NCI-H2107 (cell line): ENCODE data around the gene ZBTB46.
"Not testable (repeated sequence)": the region's sequence is repeated elsewhere in the genome, so short reads cannot be mapped to it uniquely, and the experiment has no call there.

Experiments used
- DNase-seq: peaks from one replicate; lab custom pipeline; 2025; lab: John Stamatoyannopoulos, UW

Gene ZBTB46

DNA sequence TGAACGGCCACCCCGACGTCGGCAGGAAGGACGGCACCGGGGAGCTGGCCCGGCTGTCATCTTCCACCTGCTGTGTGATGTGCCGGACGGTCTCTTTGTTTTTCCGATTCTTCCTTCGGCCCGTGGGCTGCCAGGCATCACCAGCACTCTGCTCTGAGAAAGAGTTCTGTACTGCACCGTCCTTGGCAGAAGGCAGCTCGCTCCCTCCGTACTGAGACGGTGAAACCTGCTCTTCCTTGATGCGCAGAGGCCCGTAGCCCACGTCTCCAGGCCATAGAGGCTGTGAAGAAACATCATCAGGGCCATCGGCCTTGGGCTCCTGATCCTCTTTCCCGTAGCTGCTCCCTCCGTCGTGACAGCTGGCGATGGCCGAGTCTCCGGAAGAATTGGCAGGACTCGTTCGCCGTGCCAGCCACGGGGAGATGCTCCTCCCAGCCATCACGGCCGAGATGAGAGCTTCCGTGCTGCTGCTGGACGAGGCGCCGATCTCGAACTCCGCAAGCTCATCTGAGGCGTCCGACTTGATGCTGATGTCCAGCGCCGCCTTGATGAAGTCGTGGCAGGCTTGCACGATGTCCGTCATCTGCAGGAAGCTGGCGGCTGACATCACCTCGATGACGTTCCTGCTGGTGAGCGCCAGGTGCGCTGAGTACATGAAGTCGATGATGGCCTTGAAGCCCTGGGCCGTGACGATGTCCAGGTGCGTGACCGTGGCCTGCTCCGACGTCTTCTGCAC lies 41.1 kb downstream of the ZBTB46 start:
- DNase-seq = no peak

- no peak for DNase-seq
Observed at GRCh38 chr20:63787749-63788148, 43.3 kb downstream of the ZBTB46 start.

- no peak for DNase-seq
Observed at GRCh38 chr20:63787302-63787701, 43.8 kb downstream of the ZBTB46 start.

DNA sequence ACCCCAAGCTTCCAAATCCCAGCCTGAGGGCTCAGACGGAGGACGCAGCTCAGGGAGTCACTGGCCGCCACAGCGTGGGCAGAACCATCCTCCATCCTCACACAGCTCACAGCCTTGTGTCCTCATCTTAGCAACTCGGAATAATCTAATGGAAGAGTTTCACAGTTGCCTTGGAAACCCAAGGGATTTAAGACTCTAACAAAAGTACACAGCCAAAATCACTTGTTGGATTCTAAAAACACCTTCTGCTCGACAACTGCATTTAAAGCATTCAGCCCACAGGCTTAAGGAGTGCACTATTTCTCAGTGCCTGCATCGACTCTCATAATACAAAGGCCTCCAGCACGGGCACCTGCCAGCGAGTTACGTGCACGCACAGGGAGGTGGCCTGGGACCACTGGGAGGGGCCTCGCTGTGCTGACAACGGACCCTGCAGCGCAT lies 45.4 kb downstream of the ZBTB46 start:
- DNase-seq = peak; percentile 46

DNA sequence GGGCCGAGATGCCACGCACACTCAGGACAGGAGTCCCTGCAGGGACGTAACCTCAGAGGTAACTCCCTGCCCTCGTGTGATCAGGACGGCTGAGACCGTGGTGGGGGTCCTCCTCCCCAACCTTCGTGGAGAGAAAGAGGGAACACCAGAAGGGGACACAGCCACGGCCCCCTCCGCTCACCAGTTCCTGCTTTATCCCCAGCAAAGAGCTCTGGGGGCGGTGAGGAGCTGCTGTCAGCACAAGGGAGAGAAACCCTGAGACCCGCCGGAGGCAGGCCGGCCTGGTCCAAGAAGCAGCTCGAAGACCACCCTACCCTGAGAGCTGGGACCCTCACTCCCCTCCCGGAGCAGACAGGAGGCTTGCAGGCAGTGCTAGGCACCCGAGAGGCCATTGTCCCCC lies 47.1 kb downstream of the ZBTB46 start:
- no peak for DNase-seq

DNA sequence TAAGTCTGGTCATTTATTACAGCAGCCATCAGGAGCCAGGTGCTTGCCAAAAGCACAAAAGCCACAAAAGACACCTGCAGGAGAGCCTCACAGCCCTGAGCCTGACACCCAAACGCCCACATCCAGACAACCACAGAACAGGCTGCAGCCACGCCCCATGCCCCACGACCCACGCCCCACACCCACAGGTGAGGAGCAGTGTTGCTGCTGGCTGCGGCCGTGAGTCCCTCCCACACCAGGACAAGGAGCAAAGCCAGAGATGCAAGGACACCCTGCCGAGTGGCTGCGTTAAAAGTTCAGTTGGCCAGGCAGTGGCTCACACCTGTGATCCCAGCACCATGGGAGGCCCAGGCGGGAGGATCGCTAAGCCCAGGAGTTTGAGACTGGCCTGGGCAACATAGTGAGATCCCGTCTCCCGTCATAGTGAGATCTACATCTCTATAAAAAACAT lies 48.5 kb downstream of the ZBTB46 start:
- DNase-seq = no peak

- DNase-seq = no peak
Observed at GRCh38 chr20:63782051-63782471, 49.0 kb downstream of the ZBTB46 start.

GRCh38 chr20:63781181-63781580 lies 49.9 kb downstream of the ZBTB46 start:
- no peak for DNase-seq

DNA sequence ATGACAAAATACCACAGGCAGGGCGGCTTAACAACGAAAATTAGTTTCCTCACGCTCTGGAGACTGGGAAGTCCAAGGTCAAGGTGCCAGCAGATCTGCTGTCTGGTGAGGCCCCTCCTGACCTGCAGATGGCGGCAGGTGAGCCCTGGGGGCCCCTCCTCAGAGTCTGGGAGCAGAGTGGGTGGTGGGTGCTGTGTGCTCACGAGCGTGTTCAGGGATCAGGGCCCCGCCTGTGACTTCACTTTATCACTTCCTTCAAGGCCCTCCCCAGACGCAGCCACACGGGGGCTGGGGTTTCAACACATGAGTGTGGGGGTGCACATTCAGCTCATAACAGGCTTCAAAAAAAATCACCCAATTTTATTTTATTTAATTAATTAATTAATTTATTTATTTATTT lies 52.2 kb downstream of the ZBTB46 start:
- no peak for DNase-seq

DNA sequence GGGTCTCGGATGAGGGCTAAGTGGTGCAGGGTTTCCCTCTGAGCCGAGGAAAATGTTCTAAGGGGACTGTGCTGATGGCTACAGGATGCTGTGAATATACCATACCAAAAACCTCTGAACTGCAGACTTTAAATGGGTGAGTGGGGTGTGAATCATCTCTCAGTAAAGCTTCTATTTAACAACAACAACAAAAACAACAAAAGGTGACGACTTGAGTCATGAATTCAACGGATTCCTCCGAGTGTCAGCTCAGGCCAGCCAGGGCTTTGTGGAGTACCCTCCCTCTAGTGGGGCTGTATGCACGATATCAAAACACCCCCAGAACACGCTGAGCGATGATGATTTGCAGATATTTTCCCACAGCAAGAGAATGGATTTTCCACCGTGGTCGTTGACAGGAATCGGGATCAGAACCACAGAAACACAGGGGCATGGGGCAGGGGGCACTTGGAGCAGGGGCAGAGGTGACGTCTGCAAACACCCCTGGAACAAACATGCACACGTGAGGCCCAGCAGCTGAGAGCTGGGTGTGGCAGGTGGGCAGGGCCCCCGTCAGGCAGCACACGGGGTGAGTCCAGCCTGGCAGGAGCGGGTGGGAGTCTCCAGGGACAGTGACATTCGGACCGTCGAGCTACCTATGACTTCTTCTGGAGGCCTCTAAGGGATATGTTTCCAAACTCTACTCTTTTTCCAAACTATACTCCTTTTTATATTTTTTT lies 52.9 kb downstream of the ZBTB46 start:
- DNase-seq = no peak

DNA sequence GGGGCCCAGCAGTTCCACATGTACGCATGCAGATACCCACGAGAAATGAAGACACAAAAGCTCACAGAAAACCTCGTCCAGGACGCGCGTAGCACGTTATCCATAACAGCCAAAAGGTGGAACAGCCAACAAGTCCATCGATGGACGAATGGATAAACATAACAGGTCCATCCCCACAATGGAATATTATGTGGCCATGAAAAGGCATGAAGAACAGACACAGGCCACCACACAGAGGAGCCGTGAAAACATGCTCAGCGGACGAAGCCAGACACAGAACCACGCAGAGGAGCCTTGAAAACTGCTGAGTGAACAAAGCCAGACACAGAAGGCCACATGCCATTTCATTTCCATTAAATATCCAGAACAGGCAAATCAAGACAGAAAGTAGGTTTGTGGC lies 53.5 kb downstream of the ZBTB46 start:
- DNase-seq = no peak

DNA sequence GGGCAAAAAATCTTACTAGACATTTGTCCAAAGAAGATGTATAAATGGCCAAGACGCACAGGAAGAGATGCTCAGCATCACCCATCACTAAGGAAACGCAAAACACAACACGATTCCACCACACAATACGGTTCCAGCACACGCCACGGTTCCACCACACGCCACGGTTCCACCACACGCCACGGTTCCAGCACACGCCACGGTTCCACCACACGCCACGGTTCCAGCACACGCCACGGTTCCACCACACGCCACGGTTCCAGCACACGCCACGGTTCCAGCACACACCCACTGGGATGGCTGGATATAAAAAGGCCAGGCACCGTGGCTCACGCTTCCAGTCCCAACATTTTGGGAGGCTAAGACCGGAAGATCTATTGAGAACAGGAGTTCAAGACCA lies 54.2 kb downstream of the ZBTB46 start:
- DNase-seq = not testable (repeated sequence)

DNA sequence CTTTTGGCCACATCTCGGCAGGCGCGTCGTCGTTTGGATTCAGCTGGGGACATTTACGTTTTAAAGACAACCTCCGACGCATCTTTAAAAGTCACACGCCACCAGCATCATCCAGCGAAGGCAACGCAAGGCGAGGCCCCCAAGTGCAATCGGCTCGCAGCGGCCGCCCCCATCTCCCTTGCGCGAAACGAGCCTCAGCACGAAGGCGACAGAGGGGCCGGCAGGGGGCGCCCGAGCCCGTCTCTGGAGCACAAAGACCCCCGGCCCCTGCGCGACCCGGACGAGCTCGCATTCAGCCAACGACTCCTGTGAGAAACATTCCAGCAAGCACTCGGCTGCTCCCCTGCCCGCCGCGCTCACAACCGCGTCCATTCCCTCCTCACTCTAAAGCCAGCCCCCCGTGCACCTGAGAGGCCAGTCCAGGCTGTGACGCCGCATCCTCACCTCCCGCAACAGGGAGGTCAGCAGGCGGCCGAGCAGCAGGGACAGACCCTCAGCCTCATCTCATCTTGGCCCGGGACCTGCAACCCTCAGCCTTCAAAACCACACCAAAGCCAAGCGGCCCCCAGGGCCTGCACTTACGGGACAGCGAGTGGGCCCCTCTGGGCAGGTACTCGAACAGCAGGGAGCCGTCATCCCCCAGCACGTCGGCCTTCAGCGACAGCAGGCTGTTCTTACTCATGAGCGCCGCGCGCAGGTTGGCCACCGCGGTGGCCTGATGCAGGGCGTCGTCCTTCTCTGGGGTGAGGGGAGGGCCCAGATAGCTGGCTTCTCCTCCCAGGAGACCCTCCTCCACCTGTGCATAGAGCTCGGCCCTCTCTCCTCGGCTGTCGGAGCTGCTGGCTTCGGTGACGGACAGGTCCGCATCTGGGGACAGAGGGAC lies 55.7 kb downstream of the ZBTB46 start:
- DNase-seq = no peak

- DNase-seq = no peak
Observed at GRCh38 chr20:63774306-63774705, 56.8 kb downstream of the ZBTB46 start.

GRCh38 chr20:63773571-63774241 lies 57.4 kb downstream of the ZBTB46 start:
- DNase-seq = no peak

DNA sequence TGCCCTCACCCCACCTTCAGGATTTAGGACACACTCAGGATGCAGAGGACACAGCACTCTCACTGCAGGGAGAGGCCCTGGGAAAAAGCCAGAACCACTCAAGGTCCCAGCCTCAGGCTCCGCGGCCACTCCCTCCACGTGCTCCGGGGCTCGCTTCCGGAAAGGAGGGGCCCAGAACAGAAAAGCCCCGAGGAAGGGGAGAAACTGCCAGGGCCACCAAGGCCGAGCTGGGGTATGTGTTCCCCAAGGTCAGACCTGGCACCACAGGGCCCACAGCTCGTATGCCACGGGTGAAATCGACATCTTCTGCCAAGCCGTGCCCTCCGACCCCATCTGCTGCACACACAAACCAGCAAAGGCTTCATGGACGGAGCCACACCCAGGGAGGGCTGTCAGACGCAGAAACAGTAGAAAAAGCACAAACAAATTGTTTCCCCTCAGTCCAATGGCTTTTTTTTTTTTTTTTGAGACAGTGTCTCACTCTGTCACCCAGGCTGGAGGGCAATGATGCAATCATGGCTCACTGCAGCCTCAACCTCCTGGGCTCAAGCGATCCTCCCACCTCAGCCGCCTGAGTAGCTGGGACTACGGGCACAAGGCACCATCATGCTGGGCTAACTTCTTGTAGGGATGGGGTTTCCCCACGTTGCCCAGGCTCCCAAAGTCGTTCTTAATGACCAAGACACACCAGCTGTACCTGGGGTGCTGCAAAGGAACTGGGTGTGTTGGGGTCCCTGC lies 58.1 kb downstream of the ZBTB46 start:
- DNase-seq = no peak

GRCh38 chr20:63771046-63771707 lies 59.9 kb downstream of the ZBTB46 start:
- DNase-seq = no peak

DNA sequence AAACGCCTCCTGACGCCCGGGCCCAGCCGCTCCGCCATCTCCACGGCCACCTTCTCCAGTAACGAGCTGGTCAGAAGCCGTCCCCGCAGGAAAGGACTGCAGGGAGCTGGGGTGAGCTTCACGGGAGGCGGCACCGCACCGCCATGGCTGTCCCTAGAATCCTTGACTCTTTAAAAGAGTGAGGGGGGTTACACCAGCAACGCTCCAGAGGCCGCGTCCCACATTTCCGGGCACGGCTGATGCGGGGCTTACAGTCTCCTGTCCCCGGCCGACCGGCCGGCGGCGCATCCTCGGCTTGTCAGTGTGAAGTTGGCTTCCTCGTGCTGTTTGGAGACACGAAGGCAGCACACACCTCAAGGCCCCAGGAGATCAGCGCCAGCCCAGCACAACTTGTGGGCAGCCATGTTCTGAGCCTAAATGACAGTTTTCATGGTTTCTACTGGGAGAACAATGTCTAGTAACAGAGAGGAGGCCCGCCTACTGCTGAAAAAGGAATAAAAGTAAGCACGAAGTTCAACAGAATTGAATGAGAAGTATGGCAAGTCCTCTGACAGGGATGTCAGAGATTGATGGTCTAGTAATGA lies 61.1 kb downstream of the ZBTB46 start:
- no peak for DNase-seq

DNA sequence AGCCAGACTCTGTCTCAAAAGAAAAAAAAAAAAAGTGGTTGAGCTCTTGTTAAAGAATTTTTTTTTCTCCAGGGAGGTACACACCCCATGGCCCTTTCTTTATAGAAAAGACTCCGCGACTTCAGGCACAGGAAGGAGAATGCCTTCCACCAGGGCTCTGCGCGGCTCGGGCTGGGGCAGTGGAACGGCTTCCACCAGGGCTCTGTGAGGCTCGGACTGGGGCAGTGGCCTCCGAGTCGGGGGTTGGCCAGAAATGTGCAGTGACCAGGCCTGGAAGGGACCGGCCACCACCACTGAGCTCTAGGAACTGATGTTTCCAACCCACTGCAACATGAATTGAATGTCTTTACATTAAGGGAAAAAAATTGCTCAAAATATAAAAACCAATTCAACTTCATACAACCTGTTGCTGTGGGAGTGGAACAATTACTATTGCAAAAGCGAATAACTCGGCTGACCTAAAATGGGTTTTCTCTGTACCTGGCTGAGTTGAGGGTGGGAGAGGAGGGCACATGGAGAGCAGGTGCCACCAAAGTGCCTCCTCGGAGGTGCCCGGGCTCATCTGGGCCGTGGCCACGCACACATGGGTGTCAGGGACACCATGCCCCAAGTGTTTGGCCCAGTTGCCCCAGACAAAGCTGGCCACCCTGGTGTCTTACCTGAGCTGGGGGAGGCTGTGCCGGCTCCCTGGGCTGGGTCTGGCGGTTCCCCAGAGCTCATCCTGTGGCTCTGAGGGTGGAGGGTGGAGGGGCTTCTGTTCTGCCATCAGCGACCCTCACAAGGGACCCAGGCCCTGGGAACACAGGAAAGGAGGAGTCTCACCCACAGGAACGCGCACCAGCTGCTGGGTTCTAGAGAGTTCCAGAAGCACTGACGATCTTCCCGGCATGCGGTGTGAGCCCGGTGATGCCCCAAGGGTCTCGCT lies 62.2 kb downstream of the ZBTB46 start:
- DNase-seq = no peak
